Stimulated activated CD8-positive, alpha-beta memory T cell treated with anti-CD3 and anti-CD28 coated beads, Interleukin-7, amount 100 ng/mL, for 4 hours (primary cell): Measurements from ENCODE around the gene SHC1.
"Not testable (repeated sequence)": the region's sequence is repeated elsewhere in the genome, so short reads cannot be mapped to it uniquely, and the experiment has no call there.

Experiments
- DNase-seq, 2 donors: peaks; one replicate each; pipeline ENCODE4 v3.0.0-alpha.2; 2020; ENCODE audit warnings: low read depth in 2 of 2

Gene SHC1

DNA sequence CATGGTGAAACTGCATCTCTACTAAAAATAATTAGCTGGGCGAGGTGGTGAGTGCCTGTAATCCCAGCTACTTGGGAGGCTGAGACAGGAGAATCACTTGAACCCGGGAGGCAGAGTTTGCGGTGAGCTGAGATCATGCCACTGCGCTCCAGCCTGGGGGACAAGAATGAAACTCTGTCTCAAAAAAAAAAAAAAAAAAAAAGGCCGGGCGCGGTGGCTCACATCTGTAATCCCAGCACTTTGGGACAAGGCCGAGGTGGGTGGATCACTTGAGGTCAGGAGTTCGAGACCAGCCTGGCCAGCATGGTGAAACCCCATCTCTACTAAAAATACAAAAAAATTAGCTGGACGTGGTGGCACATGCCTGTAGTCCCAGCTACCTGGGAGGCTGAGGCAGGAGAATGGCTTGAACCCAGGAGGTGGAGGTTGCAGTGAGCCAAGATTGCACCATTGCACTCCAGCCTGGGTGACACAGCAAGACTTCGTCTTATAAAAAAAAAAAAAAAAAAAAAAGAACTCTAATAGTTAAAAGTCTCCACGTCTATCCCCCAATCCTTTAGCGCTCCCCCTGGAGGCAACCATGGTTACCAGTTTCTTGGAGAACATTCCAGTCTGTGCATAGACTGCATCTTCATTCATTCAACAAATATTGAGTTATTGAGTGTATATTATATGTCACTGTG lies 24.9 kb upstream of the SHC1 start:
- DNase-seq = not testable (repeated sequence)

DNA sequence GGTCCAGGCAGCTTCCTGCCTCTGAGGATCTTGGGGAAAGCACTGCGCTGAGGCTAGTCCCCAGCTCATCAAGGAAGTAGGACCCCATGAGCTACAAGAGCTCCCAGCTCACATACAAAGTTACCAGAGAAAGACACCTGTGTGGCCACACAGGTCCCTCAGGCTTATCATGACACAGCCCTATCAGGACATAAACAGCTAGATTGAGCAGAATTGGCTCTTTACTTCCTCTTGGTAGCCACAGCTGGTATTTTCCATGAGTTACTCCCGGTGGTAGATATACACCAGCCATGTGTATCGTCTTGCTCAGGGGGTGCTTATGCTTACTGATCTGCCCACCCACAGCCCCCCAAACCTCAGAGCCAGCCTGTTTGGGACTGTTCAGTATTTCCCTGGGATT lies 24.0 kb upstream of the SHC1 start:
- DNase-seq = no peak

DNA sequence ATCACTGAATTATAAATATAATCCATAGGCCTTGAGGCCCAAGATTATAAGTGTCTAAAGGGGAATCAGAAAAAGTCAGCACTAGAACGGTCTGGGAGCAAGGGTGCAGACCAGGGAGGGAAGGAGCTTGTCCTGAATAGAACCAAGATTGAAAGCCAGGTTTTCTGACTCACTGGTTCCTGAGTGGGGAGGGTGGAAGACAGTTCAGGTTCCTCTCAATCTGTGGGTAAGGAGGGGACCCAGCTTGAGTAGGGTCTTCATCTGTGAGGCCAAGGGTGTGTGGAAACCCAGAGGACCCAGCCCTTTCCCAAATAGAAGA lies 23.7 kb upstream of the SHC1 start:
- DNase-seq = no peak

DNA sequence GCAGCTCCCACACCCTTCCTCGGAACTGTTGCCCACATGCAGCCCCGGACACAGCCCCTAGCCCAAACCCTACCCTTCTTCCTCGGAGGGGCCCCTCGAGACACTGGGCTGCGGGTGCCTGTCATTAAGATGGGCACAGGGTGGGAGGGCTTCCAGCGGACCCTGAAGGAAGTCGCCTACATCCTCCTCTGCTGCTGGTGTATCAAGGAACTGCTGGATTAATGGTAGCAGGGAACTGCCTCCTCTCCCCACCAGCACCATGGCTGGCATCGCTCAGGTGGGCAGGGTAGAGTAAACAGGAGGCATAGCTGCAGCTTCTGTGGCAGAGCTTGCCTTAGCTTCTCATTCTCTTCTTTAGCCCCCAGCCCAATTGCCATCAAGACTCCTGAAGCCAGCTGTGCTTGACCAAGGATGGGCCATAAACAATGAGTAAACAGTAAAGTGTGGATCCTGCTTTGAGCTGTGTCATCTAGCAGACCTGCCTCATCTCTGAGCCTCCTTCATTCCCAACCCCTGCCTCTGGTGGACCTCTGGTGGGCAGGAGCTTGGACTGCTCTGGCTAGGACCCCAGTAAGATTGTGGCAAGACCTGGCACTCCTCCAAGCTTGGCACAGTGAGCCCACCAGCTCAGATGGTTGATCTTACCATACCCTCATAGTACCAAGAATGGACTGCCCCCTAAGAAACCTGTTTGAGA lies 23.2 kb upstream of the SHC1 start, which contains the start of gene LENEP:
Gene LENEP, plus strand, starts transcription at position 15 of the 697 bp plus-strand sequence. Its CDS starts 22 bp downstream, at position 37.
- DNase-seq = no peak

DNA sequence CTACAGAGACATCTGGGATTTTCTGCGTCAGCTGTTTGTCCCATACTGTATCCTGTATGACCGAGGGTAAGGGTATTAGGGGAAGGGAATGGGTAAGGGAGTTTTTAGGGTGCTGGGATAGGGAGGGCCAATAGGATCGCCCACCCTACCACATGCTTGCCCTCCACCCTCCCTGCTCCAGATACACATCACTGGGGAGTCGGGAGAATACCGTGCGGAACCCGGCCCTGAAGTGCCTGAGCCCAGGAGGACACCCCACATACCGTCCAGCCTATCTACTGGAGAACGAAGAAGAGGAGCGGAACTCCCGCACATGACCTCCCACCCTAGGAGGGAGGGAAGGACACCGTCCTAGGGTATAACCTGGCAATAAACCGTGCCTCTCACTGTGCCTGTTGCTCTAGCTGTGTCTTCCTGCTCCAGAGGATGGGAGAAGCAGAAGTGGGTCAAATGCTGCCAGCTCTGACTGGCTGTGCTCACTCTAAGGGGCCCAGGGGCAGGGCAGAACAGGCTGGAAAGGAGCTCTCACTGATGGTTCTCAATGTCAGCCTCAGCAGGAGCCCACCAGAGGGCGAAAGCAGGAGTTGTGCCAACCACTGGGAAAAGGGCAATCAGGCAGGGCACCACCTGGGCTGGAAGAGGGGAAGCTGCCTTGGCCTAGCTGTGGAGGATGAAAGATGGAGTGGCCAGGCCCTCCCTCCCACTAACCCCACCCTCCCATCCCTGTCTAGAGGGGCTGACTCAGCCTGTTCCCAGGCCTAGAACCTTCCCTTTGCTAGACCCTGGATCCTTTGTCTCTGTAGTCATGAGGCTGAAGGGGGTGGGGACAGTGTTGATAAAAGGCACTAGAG lies 22.4 kb upstream of the SHC1 start:
- no peak for DNase-seq

DNA sequence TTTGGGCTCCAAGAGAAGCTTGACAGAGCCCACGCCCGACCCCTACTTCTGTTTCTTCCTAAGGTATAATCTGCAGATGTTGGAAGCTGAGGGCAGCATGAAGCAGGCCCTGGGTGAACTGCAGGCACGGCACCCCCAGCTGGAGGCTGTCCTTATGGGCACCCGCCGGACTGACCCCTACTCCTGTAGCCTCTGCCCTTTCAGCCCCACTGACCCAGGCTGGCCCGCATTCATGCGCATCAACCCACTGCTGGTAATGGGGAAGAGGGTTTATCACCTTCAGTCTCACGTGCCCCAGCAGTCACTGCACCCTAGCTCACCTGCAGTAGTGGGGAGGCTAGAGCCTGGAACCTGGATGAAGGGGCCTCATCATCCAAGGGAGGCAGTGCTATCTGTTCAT lies 19.7 kb upstream of the SHC1 start:
- DNase-seq = no peak

DNA sequence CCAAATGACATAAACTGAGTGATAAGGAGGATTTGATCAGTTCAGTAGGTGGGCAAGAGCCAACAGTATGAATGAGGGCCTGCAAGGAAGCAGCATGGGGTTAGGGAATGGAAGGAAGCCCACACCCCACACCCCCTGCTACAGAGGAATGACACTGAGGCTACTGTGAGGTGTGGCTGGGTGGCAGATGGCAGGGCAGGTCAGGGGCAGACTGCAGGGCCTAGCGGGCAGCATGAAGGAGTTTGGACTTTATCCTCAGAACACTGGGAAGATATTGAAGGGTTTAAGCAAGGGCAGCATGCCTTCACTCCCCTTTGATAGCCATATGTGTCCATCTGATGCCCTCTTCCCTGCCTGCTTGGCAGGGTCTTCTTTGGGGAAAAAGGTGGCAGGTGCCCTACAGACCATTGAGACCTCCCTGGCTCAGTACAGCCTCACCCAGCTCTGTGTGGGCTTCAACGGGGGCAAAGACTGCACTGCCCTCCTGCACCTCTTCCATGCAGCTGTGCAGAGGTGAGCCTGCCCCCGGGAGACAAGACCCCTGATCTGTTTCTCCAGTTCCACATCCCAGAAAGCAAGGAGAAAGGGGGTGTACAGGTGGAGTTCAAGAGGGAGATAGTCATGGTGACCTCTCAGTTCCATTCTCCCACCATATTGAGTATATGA lies 18.8 kb upstream of the SHC1 start:
- DNase-seq = no peak

DNA sequence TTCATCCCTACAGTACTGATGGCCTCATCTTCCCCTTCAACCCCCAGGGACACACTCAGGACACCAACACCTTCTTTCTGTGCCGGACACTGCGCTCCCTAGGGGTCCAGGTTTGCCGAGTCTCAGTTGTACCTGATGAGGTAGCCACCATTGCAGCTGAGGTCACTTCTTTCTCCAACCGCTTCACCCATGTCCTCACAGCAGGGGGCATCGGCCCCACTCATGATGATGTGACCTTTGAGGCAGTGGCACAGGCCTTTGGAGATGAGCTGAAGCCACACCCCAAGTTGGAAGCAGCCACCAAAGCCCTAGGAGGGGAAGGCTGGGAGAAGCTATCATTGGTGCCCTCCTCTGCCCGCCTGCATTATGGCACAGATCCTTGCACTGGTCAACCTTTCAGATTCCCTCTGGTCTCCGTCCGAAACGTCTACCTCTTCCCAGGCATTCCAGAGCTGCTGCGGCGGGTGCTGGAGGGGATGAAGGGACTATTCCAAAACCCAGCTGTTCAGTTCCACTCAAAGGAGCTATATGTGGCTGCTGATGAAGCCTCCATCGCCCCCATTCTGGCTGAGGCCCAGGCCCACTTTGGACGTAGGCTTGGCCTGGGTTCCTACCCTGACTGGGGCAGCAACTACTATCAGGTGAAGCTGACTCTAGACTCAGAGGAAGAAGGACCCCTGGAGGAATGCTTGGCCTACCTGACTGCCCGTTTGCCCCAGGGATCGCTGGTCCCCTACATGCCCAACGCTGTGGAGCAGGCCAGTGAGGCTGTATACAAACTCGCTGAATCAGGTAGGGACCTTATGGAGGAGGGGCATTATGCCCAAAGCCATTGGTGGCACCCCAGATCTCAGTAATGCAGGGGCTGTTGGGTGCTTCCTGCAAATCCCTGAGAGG lies 17.8 kb upstream of the SHC1 start:
- DNase-seq = no peak

DNA sequence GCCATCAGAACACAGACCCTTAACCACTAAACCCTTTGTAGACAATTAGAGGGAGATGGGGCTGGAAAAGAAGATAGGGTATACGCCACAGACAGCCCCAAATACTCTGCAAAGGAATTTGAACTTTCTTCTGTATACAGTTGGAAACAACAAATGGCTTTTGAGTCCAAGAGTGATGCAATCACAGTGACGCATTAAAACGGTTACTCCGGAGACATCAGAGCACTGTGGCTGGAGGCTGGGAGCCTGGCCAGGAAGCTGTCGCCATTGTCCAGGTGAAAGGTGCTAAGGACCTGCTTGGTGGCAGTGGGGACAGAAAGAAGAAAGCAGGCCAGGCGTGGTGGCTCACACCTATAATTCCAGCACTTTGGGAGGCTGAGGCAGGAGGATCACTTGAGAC lies 16.8 kb upstream of the SHC1 start:
- DNase-seq = no peak

DNA sequence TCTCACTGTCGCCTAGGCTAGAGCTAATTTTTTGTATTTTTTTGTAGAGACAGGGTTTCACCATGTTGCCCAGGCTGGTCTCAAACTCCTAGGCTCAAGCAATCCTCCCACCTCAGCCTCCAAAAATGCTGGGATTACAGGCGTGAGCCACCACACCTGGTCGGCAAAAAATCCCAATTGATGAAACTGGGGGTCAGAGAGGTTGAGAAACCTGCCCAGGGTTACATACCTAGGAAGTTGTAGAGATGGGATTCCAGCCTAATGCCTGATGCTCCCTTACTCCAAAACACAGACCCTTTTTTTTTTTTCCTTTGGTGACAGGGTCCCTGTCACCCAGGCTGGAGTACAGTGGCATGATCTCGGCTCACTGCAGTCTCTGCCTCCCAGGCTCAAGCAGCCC lies 16.2 kb upstream of the SHC1 start:
- DNase-seq = not testable (repeated sequence)

DNA sequence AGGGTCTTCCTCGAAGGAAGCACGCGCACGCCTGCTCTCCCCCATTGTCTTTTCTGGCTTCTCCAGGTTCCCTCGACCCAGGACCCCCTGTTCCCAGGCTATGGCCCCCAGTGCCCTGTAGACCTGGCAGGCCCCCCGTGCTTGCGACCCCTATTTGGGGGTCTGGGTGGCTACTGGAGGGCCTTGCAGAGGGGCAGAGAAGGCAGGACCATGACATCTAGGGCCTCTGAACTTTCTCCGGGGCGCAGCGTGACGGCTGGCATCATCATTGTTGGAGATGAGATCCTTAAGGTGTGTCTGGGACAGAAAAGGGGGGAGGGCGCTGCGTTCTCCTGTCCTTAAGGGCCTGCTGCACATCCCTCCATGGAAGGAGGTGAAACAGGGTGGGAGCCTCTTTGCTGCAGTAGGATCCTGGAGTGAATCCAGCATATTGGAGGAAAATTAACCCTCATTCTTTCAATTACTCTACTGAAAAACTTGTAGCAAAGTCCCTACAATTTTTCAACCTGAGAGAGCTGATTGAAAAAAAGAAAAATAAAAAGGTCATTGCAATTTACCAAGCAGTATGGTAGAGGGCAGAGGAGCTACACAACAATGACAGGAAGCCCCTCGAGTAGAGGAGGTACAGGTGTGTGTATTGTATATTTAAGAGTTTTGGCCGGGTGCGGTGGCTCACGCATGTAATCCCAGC lies 13.4 kb upstream of the SHC1 start:
- no peak for DNase-seq

DNA sequence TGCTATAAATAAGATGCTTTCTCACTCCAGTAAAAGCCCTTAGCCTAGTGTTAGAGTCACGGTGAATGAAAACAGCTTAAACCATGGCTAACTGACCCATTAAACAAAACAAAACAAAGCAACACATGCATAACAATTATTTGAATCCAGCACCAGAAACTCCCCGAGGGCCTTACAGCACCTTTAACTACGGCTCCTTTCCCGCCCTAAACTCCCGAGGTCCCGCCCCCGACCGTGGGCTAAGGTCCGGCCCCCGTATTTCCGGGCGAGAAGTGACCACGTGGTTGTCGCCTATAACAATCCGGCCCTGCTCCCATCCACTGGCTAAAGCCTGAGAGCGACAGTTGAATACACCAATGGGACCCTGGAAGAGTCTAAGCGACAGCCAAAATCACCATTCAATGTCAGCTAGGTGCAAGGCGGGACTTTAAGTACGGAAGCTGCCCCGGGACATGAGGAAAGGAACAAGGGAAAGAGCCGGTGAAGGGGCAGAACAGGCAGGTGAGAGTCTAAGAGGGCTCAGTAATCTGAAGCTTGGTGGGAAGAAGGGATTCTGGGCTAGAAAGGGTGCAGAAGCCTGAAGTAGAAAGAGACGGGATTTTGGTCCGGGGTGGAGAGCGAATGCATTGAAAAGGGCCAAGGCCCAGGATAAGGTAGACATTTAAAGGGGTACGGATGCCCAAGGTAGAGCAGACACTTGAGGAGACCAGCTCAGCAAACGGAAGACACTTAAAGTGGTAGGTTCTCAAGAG lies 12.5 kb upstream of the SHC1 start, which contains the start of gene FLAD1:
Gene FLAD1, plus strand, starts transcription at position 448 of the 752 bp plus-strand sequence. CDS start 351 bp downstream, outside the sequence.
- peak; percentile 90 to 95 for DNase-seq

DNA sequence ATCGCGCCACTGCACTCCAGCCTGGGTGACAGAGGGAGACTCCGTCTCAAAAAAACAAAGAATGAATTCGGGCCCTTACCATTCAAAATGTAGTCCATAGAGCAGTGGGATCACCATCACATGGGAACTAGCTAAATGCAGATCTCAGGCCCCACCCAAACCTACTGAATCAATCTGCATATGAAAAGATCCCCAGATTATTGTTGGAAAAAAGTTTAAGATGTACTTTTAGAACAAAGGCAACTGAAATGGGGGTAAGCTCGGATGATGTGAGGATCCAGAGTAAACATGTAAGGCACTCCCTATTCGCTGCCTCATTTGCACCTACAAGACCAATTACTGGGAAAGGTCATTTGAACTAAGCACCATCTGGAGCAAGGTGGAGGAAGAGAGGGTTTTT lies 11.8 kb upstream of the SHC1 start:
- no peak for DNase-seq

DNA sequence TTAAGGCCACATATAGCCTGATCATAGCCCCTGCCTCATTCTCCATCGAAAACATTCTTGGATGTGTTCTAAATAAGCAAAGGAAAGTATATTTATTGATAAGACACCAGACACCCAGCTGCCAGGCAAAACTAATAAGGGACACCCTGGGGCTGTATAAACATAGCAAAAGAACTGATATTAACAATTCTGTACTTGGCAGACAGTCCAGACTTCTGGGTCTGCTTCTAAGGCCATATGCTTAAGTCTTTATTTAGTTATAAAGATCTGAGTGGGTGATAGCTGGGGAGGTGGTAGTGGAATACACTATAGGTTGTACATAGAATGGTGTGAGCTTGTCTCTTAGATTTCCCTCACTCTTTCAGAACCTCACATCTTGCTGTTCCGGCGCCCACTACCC lies 7.8 kb upstream of the SHC1 start:
- no peak for DNase-seq

DNA sequence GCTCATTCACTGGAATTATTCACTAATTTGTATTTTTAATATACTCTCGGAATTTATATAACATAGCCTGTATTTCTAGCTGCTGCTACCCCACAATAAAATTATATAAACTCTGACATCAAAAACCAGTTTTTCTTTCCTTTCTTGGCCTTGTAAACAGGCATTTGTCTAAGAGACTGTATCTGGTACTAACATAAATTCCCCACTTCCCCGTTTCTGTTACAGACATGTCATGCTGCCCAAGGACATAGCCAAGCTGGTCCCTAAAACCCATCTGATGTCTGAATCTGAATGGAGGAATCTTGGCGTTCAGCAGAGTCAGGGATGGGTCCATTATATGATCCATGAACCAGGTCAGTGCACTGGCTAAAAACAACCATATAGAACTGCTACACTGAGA lies 7.2 kb upstream of the SHC1 start:
- not testable (repeated sequence) for DNase-seq

DNA sequence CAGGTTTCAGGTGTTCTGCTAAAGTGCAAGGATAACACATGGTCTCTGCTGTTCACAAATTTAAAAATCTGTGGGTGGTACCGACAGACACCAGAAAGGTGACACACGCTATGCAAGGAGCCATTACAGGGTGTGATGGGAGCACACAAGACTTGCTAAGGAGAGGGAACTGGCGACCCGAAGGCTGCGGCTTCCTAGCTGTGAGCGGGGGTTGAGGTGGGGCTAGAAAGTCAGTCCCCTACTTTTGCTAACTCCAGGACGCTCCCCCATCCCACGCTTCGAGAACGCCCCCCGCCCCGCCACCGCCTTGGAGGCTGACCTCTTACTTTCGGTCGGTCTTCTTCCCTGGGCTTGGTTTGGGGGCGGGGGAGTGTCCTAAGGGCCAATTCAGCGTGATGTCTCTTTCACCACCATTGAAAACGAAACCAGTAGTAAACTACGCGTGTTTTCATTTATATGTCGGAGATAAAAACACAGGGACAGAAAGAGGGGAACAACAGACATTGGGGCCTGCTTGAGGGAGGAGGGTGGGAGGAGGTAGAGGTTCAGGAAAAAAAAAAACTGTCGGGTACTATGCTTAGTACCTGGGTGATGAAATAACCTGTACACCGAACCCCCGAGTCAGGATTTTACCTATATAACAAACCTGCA lies 5.0 kb upstream of the SHC1 start:
- DNase-seq = peak; percentile 27 to 55

DNA sequence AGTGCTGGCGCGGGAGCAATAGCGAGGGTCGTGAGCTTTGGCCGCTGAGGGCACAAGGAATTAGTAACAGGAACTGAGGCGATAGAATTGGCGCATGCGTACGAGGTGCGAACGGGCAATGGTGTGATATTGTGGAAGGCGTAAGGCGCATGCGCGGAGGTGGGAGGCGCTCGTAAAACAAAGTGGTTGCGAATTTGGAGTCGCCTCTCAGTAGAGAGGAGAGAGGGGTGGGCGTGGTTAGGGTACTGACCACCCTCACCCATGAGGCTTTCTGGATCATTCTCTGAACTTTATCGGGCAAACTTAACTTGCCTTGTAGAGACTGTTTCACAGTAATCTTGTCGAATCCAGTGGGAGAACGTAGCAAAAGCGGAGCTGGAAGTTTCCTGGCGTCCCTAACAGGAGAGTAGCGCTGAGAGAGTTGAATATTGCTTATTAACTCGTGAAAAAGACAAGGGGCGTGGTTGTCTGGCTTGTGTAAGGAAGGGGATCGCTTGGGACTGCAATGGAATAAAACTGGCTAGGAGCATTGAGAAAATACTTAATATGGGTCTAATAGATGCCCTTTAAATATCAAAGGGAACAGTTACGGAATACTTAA lies 4.4 kb upstream of the SHC1 start:
- DNase-seq = peak; percentile 90 to 91

DNA sequence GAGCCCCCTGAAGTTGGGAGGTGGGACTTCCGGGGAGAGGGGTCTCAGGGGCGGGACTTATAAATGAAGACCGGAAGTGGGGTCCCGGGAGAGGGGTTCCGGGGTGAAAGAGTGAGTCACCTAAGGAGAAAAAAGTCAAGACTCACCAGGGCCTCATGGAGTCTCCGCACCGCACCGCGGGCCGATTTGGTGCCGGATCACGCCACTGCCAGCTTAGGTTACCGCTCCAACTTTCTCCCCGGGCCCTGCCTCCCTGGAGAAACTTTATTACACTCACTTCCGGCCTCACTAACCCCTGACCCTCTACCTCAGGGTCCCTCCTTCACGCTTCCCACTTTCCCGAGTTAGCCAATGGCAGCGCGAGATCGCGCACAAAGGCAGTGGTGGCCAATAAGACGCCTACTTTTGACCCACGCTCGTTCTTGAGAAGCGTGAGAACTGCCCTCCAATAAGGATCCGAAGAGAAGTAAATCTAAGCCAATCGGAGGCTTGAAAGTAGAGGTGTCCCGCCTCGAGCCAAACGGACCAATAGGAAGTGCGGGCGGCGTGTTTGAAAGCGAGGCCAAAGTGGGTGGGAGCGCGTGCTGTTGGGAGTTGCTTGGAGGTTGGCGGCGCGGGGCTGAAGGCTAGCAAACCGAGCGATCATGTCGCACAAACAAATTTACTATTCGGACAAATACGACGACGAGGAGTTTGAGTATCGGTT lies 3.7 kb upstream of the SHC1 start, which contains the start of gene CKS1B:
Gene CKS1B, plus strand, starts transcription at position 580 of the 706 bp plus-strand sequence. Its CDS starts 65 bp downstream, at position 645.
- peak; percentile 92 to 97 for DNase-seq
